GM21390 (cell line): ENCODE data around the gene DDR1.
"Not testable (repeated sequence)": the region's sequence is repeated elsewhere in the genome, so short reads cannot be mapped to it uniquely, and the experiment has no call there.

Source experiments
- ATAC-seq: cut with Tn5 transposase; IDR thresholded peaks from one replicate; pipeline ENCODE4 v1.9.1; 2021; ENCODE audit not compliant: unreplicated experiment

The DDR1 gene

GRCh38 chr6:30854285-30855040 lies 29.9 kb upstream of the DDR1 start:
- no peak for ATAC-seq

GRCh38 chr6:30855429-30856075 lies 28.8 kb upstream of the DDR1 start:
- ATAC-seq = no peak

- ATAC-seq = no peak
Observed at GRCh38 chr6:30857112-30857511, 27.2 kb upstream of the DDR1 start.

GRCh38 chr6:30857549-30857948 lies 26.8 kb upstream of the DDR1 start:
- no peak for ATAC-seq

GRCh38 chr6:30859726-30860125 lies 24.6 kb upstream of the DDR1 start:
- not testable (repeated sequence) for ATAC-seq

- no peak for ATAC-seq
Observed at GRCh38 chr6:30861257-30862048, 22.9 kb upstream of the DDR1 start.

GRCh38 chr6:30862156-30862875 lies 22.0 kb upstream of the DDR1 start:
- ATAC-seq = no peak

- no peak for ATAC-seq
Observed at GRCh38 chr6:30864325-30864724, 20.0 kb upstream of the DDR1 start.

GRCh38 chr6:30869241-30869749 lies 15.0 kb upstream of the DDR1 start:
- not testable (repeated sequence) for ATAC-seq

- ATAC-seq = no peak
Observed at GRCh38 chr6:30870546-30870945, 13.8 kb upstream of the DDR1 start.

GRCh38 chr6:30871592-30872183 lies 12.6 kb upstream of the DDR1 start:
- ATAC-seq = no peak

GRCh38 chr6:30873137-30873640 lies 11.1 kb upstream of the DDR1 start:
- ATAC-seq = no peak

GRCh38 chr6:30873795-30874194 lies 10.5 kb upstream of the DDR1 start:
- ATAC-seq = not testable (repeated sequence)

- ATAC-seq = no peak
Observed at GRCh38 chr6:30875244-30876038, 8.9 kb upstream of the DDR1 start.

- no peak for ATAC-seq
Observed at GRCh38 chr6:30876039-30876730, 8.1 kb upstream of the DDR1 start.

- no peak for ATAC-seq
Observed at GRCh38 chr6:30877419-30878262, 6.7 kb upstream of the DDR1 start.

GRCh38 chr6:30879684-30880427 lies 4.5 kb upstream of the DDR1 start:
- ATAC-seq = no peak
